GM19452 (cell line): ENCODE data around the gene PRKAA1.

ENCODE experiments used
- ATAC-seq: cut with Tn5 transposase; IDR thresholded peaks from one replicate; pipeline ENCODE4 v1.9.1; 2021; ENCODE audit not compliant: unreplicated experiment

Gene PRKAA1

GRCh38 chr5:40798012-40798800, at the start of gene PRKAA1:
PRKAA1 (minus strand) TSS chr5:40798374; CDS start chr5:40798189, 185 bp downstream.
- ATAC-seq = peak; percentile 95

- no peak for ATAC-seq
These were observed 49.4 kb upstream of the PRKAA1 start for GRCh38 chr5:40847525-40847924.

DNA sequence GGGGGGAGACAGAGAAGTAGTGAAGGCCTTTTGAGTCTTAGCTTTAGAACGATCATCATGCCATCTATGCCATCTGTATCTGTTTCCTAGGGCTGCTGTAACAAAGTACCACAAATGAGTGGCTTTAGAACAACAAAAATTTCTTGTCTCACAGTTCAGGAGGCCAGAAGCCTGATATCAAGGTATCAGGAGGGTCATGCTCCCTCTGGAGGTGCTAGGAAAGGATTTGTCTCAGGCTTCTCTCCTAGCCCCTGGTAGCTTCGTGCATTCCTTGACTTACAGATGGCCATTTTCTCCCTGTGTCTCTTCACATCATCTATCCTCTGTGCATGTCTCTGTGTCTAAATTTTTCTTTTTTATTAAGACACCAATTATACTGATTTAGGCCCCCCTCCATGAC, 48.2 kb upstream of the PRKAA1 start:
- no peak for ATAC-seq

GRCh38 chr5:40844565-40844964, 46.4 kb upstream of the PRKAA1 start:
- no peak for ATAC-seq

GRCh38 chr5:40842351-40842750, 44.2 kb upstream of the PRKAA1 start:
- no peak for ATAC-seq

- ATAC-seq = peak; percentile 51
These were observed 43.1 kb upstream of the PRKAA1 start, which contains the start of gene CARD6 for GRCh38 chr5:40841068-40841805. CARD6 (plus strand) TSS chr5:40841367; CDS start chr5:40841383, 16 bp downstream.

GRCh38 chr5:40838086-40838485, 39.9 kb upstream of the PRKAA1 start:
- ATAC-seq = no peak

GRCh38 chr5:40834849-40835787, 36.9 kb upstream of the PRKAA1 start, which contains the start of gene RPL37:
RPL37 (minus strand) TSS chr5:40835222; CDS start chr5:40835185, 37 bp downstream.
- ATAC-seq = peak; percentile 95

DNA sequence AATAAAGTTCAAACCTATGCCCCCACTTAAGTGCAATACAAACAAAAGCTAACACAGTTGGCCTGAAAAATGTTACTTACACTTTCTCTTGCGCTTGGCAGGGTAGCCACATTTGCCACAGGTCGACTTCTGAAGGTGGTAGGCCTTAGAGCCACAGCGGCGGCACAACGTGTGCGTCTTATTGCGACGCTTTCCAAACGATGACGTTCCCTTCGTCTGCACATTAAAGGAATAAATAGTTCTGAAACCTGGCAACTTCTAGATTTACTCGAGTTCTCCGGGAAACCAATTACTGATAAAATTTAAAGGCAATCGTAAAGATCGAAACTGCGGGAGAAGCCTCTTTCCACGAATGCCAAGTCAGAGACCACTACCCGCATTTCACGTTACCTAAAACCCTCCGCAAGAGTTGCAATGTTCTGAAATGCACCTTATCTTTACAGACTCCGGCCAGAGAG, 36.2 kb upstream of the PRKAA1 start:
- ATAC-seq = no peak

GRCh38 chr5:40833712-40834229, 35.6 kb upstream of the PRKAA1 start:
- ATAC-seq = no peak

- no peak for ATAC-seq
These were observed 34.2 kb upstream of the PRKAA1 start for GRCh38 chr5:40832345-40832744.

- ATAC-seq = no peak
These were observed 33.4 kb upstream of the PRKAA1 start for GRCh38 chr5:40831346-40832210.

DNA sequence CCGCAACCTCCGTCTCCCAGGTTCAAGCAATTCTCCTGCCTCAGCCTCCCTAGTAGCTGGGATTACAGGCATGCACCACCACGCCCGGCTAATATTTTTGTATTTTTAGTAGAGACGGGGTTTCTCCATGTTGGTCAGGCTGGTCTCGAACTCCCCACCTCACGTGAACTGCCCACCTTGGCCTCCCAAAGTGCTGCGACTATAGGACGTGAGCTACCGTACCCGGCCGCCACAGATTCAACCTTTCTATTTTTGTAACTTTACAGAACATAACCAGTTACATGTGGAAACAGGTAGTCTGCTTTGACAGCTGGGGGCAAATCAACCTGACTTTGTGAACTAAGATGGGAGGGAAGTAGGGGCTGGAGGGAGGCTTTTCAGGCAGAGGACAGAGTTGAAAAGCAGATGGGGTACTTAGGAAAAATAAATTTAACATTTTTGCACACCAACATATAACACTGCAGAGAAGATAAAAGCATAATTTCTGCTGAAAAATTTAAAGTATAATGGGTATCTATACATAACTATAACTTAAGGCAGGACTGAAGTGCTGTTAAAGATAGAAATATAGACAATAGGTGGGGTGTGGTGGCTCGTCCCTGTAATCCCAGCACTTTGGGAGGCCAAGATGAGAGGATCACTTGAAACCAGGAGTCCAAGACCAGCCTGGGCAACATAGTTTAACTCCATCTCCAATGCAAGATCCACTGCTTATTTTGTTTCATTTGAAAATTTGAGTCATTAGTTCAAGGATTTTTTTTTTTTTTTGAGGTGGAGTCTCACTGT, 31.8 kb upstream of the PRKAA1 start:
- no peak for ATAC-seq

GRCh38 chr5:40828690-40829661, 30.8 kb upstream of the PRKAA1 start:
- no peak for ATAC-seq

GRCh38 chr5:40828021-40828631, 30.0 kb upstream of the PRKAA1 start:
- ATAC-seq = no peak

DNA sequence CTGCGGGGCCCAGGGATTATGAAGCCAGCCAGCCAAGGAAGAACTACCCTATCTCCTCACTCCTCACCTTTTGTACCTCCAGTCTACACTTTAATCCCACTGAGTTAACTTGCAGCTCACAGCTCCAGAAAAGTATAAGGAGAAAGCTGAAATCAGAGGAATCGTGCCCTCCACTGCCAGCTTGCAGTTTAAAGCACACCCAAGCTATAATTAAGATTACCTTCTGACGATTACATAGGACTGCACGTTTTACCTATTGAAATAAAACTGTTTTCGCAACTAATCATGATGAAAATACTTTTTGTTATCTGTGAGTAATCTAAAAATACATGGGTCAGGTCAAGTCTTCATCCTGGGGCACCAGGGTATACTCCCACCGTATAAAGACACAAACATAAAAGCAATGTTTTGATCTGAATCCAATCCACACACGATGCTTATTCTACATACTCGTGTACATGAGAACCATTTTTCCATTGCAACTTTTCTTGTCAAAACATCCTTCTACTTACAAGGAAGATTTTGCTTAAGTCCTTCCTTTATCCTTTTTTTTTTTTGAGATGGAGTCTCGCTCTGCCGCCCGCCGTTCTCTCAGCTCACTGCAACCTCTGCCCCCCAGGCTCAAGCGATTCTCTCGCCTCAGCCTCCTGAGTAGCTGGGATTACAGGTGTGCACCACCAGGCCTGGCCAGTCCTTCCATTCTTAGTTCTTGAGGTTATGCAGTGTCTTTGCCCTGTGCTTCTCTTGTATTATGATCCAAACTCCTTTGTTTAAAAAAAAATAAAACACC, 29.2 kb upstream of the PRKAA1 start:
- ATAC-seq = no peak
